SK-N-MC (cell line): Measurements from ENCODE around the gene KIF4A.
"Not testable (repeated sequence)": the region's sequence is repeated elsewhere in the genome, so short reads cannot be mapped to it uniquely, and the experiment has no call there.

Source experiments
- DNase-seq: peaks from one replicate; pipeline ENCODE4 v3.0.0-alpha.2; 2011; ENCODE audit warnings: low read depth, low spot score
- H3K27ac ChIP-seq: fragments of 200-600 bp; sonication (generic); 2 replicates; pipeline ENCODE4 v1.5.1; 2016; ENCODE audit warnings: mixed run types
- H3K36me3 ChIP-seq: fragments of 200-600 bp; sonication (generic); 2 replicates; pipeline ENCODE4 v1.6.1; 2017; ENCODE audit warnings: antibody characterized with exemption, low read length, mixed read lengths; ENCODE audit not compliant: insufficient read depth
- H3K4me3 ChIP-seq: fragments of 200-600 bp; sonication (generic); 2 replicates; pipeline ENCODE4 v1.5.1; 2016
- H3K9ac ChIP-seq: fragments of 200-600 bp; sonication (generic); 2 replicates; pipeline ENCODE4 v1.8.0; 2017; ENCODE audit warnings: mixed run types, mixed read lengths; ENCODE audit not compliant: insufficient read length
- H3K9me3 ChIP-seq: fragments of 200-600 bp; sonication (generic); 2 replicates; pipeline ENCODE4 v1.6.1; 2017; ENCODE audit warnings: low read depth, mild to moderate bottlenecking, antibody characterized with exemption, low read length, moderate library complexity, mixed read lengths
- EZH2 ChIP-seq: fragments of 200-600 bp; sonication (generic); IDR thresholded peaks from one replicate; pipeline ENCODE4 v1.6.1; 2017; ENCODE audit warnings: antibody characterized with exemption
- FOXP2 ChIP-seq: optimal IDR thresholded peaks from 2 replicates; pipeline ENCODE3; 2011; ENCODE audit warnings: mild to moderate bottlenecking, moderate library complexity; ENCODE audit not compliant: insufficient read depth; ENCODE audit errors: extremely low read length, control extremely low read depth
- POLR2AphosphoS5 ChIP-seq: IDR thresholded peaks from 2 replicates; pipeline ENCODE4 v1.6.1; 2012; ENCODE audit warnings: mild to moderate bottlenecking, low read depth, low read length, borderline replicate concordance

Gene KIF4A

GRCh38 chrX:70346418-70347070, 56.6 kb downstream of the KIF4A start:
- Histone ChIP-seq H3K36me3 (peaks cover 30% of the 10 kb centered on the region), H3K27ac (no peak overlapping the region), H3K4me3 (no peak overlapping the region), H3K9me3 (no peaks in the 10 kb centered on the region), H3K9ac (no peak overlapping the region)
- no peak for TF ChIP-seq FOXP2
- no peak for TF ChIP-seq POLR2AphosphoS5
- no peak for TF ChIP-seq EZH2
- DNase-seq = no peak

GRCh38 chrX:70348825-70349224, 58.9 kb downstream of the KIF4A start:
- peaks cover 16% of the 10 kb centered on the region for H3K36me3 ChIP-seq
- H3K9ac ChIP-seq, DNase-seq, H3K27ac ChIP-seq, H3K9me3 ChIP-seq, H3K4me3 ChIP-seq: not testable (repeated sequence)

GRCh38 chrX:70349367-70350125, 59.6 kb downstream of the KIF4A start:
- DNase-seq, H3K9me3 ChIP-seq, H3K9ac ChIP-seq, H3K4me3 ChIP-seq, H3K27ac ChIP-seq: not testable (repeated sequence)
- H3K36me3 ChIP-seq = peaks cover 13% of the 10 kb centered on the region

GRCh38 chrX:70352496-70352895, 62.6 kb downstream of the KIF4A start:
- H3K9ac ChIP-seq = no peak overlapping the region
- H3K9me3 ChIP-seq = no peaks in the 10 kb centered on the region
- no peak overlapping the region for H3K27ac ChIP-seq
- H3K36me3 ChIP-seq = peaks cover 8% of the 10 kb centered on the region; the same call in 1 of the 2 replicates
- DNase-seq = no peak
- TF ChIP-seq FOXP2 = no peak
- TF ChIP-seq POLR2AphosphoS5 = no peak
- TF ChIP-seq EZH2 = no peak
- H3K4me3 ChIP-seq = no peak overlapping the region

GRCh38 chrX:70353514-70353913, 63.6 kb downstream of the KIF4A start:
- Histone ChIP-seq H3K9me3 (no peaks in the 10 kb centered on the region), H3K4me3 (no peak overlapping the region), H3K9ac (no peak overlapping the region), H3K27ac (no peak overlapping the region), H3K36me3 (peaks cover 9% of the 10 kb centered on the region)
- TF ChIP-seq FOXP2 = no peak
- no peak for TF ChIP-seq POLR2AphosphoS5
- TF ChIP-seq EZH2 = no peak
- DNase-seq = no peak

- H3K27ac ChIP-seq = no peak overlapping the region
- TF ChIP-seq EZH2 (no peak), POLR2AphosphoS5 (no peak), FOXP2 (no peak)
- DNase-seq = no peak
- no peak overlapping the region for H3K9ac ChIP-seq
- H3K9me3 ChIP-seq = no peaks in the 10 kb centered on the region
- H3K4me3 ChIP-seq = no peak overlapping the region
- peaks cover 18% of the 10 kb centered on the region for H3K36me3 ChIP-seq
These were observed 64.8 kb downstream of the KIF4A start for GRCh38 chrX:70354716-70355115.

- H3K9me3 ChIP-seq = no peaks in the 10 kb centered on the region
- H3K4me3 ChIP-seq = no peak overlapping the region
- H3K9ac ChIP-seq = no peak overlapping the region
- no peak overlapping the region for H3K27ac ChIP-seq
- peaks cover 10% of the 10 kb centered on the region; the same call in 1 of the 2 replicates for H3K36me3 ChIP-seq
- TF ChIP-seq POLR2AphosphoS5 (no peak), EZH2 (no peak), FOXP2 (no peak)
- DNase-seq = no peak
These were observed 69.6 kb downstream of the KIF4A start for GRCh38 chrX:70359458-70359857.

GRCh38 chrX:70360366-70360765, 70.5 kb downstream of the KIF4A start:
- Histone ChIP-seq H3K9ac (no peak overlapping the region), H3K27ac (no peak overlapping the region), H3K4me3 (no peak overlapping the region), H3K9me3 (no peaks in the 10 kb centered on the region), H3K36me3 (peaks cover 10% of the 10 kb centered on the region; the same call in 1 of the 2 replicates)
- TF ChIP-seq POLR2AphosphoS5 = no peak
- no peak for DNase-seq

- not testable (repeated sequence) for H3K4me3 ChIP-seq, DNase-seq, H3K9me3 ChIP-seq, H3K36me3 ChIP-seq, H3K27ac ChIP-seq, H3K9ac ChIP-seq
These were observed 78.8 kb downstream of the KIF4A start for GRCh38 chrX:70368731-70369130.
